ENCODE measurements around the gene CSGALNACT2.

The CSGALNACT2 gene

GRCh38 chr10:43234471-43235041 lies 96.3 kb downstream of the CSGALNACT2 start:
- in situ Hi-C loops (cut with MboI; ENCODE audit: low sequenced_read_pairs, unreplicated experiment), result no loop called here
- DNase-seq (ENCODE audit: low spot score), result no peak
- TF ChIP-seq CTCF (IDR thresholded peaks at IDR 0.05; ENCODE audit: borderline replicate concordance, control extremely low read depth, extremely low read depth, insufficient read depth, missing control alignments), result no peak
